ENCODE results near the gene HNRNPA2B1. TPM values are rescaled to one million over a fixed set of nuclear protein-coding genes. Genes with fewer than 3 reads are reported as not detected.
"Not testable (repeated sequence)": the region's sequence is repeated elsewhere in the genome, so short reads cannot be mapped to it uniquely, and the experiment has no call there.

The HNRNPA2B1 gene
- total RNA-seq, 2 donors from 2014 or later: 695 to 940 TPM

DNA sequence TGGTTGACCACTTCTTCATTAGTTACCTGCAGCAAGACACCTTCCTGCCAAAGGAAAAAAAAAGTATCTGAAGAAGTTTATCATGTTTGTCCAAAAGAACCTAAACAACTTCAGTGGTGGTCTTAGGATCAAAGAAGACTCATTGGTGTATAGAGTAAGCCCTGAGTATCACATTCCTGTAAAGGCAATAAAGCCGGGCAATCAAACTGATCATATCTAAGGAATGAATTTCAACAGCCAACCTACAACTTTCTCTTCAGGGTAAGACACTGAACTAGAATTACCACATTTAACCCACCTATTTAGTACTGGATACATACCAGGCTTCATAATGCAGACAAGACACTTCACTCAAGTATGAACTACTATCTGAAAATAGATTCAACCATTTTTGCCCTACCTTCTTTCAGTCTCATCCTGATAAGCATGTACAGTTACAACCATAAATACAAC, 10.1 kb downstream of the HNRNPA2B1 start:
- H3K27ac Mint-ChIP-seq: peak overlapping the region; percentile 84 to 100
- no peak for ATAC-seq
- DNase-seq (ENCODE audit: low spot score in 2 of 2): no peak
- no peaks in the 10 kb centered on the region for H3K9me3 Mint-ChIP-seq
- H3K36me3 Mint-ChIP-seq: peaks cover 43 to 79% of the 10 kb centered on the region in 2 donors

DNA sequence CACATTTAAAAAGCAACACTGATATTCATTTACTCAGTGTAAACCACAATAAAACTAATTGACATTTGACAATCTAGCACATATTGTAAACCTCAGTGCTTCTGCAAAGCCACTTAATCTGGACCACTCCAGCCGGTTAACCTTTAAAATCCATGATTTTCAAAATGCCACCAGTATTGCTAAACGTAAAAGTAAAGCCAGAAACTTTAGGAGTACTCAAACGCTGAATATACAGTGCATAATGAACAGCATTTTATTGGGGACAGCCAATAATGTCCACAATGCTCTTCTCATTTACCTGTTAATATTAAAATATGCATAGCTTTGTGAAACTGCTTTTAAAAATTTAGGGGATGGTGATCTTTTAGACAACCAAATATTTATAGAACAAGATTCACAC, 10.8 kb downstream of the HNRNPA2B1 start:
- H3K9me3 Mint-ChIP-seq: no peaks in the 10 kb centered on the region
- H3K27ac Mint-ChIP-seq: peak overlapping the region; percentile 84 to 97
- peaks cover 39 to 80% of the 10 kb centered on the region in 2 donors for H3K36me3 Mint-ChIP-seq
- no peak for ATAC-seq
- no peak for DNase-seq (ENCODE audit: low spot score in 2 of 2)

DNA sequence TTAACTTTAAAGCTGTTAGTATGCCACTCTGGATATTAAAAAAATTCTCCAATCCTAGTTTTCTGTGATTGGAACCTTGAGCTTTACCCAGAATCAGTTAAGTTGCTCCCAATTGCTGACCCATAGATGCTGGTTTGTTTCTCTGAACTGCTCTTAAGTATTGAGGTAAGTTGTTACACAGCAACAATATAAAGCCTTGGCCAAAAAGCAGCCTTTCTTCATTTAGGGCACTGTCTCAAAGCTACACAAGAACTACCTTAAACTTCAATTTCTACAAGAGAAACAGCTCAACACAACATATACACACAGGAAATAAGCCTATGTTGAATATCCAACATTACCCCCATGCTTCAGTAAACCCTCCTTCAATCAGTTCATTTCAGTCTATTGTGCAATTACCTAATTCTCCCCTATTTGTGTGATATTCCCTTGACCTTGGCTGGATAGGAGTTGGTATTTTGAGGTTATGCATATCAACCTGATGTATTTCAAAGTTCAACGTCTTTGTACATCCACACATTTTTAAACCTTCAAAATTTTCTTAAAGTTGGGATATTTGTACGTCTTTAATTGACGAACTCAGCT, 11.5 kb downstream of the HNRNPA2B1 start:
- no peak for ATAC-seq
- peaks cover 34 to 79% of the 10 kb centered on the region in 2 donors for H3K36me3 Mint-ChIP-seq
- peak overlapping the region; percentile 84 to 97 for H3K27ac Mint-ChIP-seq
- no peak for DNase-seq (ENCODE audit: low spot score in 2 of 2)
- H3K9me3 Mint-ChIP-seq: no peaks in the 10 kb centered on the region

DNA sequence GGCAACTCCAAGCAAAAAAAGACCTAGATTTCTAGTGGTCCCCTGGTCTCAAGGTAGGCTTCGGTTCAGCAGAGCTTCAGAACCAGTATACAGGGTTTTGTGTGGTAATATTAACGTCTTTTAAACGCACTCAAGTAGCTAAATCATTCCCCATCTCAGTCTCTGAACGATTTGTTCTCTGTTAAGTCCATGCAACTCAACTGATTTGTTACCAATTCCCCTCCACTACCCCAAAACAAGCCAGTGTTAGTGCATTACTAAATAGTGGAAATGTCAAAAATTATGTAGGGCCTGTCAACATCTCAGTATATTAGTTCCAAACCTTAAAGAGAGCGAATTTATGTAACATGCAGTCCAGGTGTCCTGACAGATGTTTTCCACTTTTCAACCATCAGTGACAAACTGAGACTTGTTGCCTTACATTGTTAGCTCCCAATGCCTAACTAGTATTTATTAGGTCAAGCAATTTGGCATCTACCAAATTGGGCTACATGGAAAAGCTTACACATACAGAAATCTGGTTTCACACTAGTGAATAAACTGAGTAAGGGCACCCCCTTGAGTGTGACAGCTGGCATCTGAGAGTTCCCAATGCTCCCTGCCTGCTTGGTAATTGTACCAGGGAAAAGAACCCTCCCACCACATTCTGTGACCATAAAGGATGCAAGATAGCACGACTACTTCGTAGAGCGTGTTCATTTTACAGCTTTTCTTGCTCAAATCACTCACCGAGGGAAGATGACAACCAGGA, 12.2 kb downstream of the HNRNPA2B1 start:
- DNase-seq (ENCODE audit: low spot score in 2 of 2) (no peak), ATAC-seq (peak; percentile 10 to 26)
- H3K27ac Mint-ChIP-seq: peak overlapping the region; percentile 84 to 97
- H3K36me3 Mint-ChIP-seq: peaks cover 27 to 72% of the 10 kb centered on the region in 2 donors
- H3K9me3 Mint-ChIP-seq: no peaks in the 10 kb centered on the region

DNA sequence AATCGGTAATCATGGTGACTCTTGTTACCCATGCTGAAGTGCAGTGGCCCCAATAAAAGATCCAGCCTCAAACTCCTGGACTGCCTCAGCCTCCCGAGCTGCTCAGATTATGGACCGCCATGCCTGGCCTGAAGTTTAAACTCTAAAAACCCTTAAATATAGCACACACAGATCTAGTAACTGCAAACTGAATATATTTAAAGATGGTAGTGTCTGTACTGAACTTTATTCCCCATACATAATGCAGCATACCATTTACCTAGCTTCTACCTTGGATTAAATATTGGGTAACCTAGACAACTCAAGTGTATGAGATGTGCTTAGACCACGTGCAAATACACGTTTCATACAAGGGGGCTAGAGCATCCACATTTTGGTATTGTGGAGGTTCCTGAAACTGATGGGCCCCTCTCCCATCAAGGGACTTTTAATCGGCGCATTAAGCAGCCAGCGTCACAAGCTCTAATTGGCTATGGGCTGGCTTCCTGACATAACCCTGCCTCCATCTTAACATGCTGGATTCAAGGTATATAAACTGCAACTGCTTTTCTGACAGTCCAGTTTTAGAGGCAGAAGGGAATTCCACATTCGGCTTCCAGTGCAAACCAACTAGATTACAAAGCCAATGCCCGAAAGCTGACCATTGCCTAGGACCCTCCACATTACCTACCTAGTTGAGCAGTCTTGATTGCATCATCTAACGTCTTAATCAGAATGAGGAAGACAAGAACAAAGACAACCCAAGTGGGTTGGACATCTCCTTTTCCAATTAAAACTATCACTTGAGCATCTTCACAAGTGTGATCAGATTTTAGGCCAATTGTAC, 13.0 kb downstream of the HNRNPA2B1 start:
- peak overlapping the region; percentile 82 to 97 for H3K27ac Mint-ChIP-seq
- ATAC-seq (peak; percentile 2 to 17), DNase-seq (ENCODE audit: low spot score in 2 of 2) (no peak)
- H3K36me3 Mint-ChIP-seq: peaks cover 19 to 64% of the 10 kb centered on the region in 2 donors
- H3K9me3 Mint-ChIP-seq: no peaks in the 10 kb centered on the region

DNA sequence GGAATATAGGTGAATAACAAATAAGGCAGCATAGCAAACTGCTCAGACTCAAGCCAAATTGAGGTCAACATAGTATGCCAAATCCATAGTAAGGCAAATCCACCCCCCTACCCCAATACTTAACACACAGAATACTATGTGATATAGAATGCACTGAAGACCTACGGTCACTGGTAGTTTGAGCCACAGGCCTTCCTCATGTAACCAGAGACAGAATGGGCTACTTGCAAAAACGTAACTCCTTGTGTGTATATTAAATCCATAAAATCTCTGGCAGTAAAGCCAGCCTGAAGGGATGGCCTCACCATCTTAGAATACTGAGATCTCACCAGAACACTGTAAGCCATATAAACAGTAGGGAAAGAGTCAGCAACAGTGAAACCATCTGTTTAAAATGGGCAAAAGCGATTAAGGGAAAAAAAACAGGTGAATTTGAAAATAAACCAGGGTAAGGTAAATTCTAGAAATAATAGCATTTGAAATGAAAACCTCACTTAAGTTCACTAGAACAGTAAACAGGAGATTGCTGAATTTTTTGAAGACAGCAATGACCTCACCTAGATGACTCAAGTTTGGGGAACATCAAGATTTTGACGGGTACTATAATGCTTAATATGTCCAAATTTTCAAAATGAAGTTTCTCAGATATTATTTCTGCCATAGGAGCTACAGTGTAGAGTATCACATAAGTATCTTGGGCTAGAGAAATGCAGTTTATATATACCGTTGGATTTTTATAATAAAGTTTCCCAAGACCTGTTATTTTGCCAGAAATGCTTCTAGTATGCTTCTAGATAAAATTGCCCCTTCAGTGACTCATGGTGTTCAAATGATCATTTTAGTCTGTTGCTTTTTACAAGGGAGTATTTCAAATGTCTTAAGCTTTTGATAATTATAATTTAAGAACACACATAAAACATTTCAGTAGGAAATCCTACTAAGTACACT, 13.9 kb downstream of the HNRNPA2B1 start:
- no peak for DNase-seq (ENCODE audit: low spot score in 2 of 2)
- Mint-ChIP-seq H3K9me3 (no peaks in the 10 kb centered on the region), H3K27ac (peak overlapping the region; percentile 82 to 97), H3K36me3 (peaks cover 10 to 55% of the 10 kb centered on the region in 2 donors)
- peak in 1 of 2 donors; percentile 4 for ATAC-seq

DNA sequence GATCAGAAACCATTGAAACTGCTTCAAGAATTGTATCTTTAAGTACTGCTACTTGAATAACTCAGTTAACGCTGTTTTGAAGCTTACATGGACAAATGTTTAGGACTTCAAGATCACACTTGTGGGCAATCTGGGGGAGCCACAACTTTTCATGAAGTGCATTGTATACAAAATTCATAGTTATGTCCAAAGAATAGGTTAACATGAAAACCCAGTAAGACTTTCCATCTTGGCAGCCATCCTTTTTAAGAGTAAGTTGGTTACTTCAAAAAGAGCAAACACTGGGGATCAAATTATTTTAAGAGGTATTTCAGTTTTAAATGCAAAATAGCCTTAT, 14.7 kb downstream of the HNRNPA2B1 start:
- peak overlapping the region; percentile 73 to 92 for H3K27ac Mint-ChIP-seq
- no peak for DNase-seq (ENCODE audit: low spot score in 2 of 2)
- H3K9me3 Mint-ChIP-seq: no peaks in the 10 kb centered on the region
- no peak for ATAC-seq
- peaks cover 8 to 46% of the 10 kb centered on the region in 2 donors for H3K36me3 Mint-ChIP-seq

DNA sequence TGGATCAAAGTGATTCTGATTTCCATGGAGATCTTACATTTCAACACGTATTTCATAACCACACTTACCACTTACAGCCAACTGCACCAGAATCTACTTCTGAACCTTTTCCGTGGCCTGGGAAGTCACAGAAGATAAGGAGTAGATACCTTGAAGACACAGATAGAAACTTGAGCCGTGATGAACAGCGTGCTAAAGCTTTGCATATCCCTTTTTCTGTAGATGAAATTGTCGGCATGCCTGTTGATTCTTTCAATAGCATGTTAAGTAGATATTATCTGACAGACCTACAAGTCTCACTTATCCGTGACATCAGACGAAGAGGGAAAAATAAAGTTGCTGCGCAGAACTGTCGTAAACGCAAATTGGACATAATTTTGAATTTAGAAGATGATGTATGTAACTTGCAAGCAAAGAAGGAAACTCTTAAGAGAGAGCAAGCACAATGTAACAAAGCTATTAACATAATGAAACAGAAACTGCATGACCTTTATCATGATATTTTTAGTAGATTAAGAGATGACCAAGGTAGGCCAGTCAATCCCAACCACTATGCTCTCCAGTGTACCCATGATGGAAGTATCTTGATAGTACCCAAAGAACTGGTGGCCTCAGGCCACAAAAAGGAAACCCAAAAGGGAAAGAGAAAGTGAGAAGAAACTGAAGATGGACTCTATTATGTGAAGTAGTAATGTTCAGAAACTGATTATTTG, 15.3 kb downstream of the HNRNPA2B1 start:
- DNase-seq (ENCODE audit: low spot score in 2 of 2) (no peak), ATAC-seq (peak; percentile 6 to 68)

DNA sequence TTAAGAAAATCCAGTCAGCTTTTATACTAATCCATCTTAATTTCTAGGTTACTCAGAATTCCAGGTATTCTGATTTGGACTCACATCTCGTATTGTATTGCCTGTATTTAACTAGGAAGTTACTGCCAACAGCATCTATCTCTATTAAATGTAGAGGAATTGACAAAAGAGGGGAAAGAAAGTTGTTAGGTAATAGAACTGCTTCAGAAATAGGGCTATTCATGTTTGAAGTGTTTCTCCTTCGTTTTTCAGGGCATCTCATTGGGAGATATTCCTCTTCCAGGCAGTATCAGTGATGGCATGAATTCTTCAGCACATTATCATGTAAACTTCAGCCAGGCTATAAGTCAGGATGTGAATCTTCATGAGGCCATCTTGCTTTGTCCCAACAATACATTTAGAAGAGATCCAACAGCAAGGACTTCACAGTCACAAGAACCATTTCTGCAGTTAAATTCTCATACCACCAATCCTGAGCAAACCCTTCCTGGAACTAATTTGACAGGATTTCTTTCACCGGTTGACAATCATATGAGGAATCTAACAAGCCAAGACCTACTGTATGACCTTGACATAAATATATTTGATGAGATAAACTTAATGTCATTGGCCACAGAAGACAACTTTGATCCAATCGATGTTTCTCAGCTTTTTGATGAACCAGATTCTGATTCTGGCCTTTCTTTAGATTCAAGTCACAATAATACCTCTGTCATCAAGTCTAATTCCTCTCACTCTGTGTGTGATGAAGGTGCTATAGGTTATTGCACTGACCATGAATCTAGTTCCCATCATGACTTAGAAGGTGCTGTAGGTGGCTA, 16.1 kb downstream of the HNRNPA2B1 start:
- DNase-seq (ENCODE audit: low spot score in 2 of 2); H3K9me3 Mint-ChIP-seq: not testable (repeated sequence)
- H3K36me3 Mint-ChIP-seq: peaks cover 0 to 38% of the 10 kb centered on the region in 2 donors
- ATAC-seq: peak; percentile 1 to 46
- peak overlapping the region; percentile 73 to 92 for H3K27ac Mint-ChIP-seq

More for the DNA sequence above, 15.3 kb downstream of the HNRNPA2B1 start:
- Mint-ChIP-seq H3K36me3 (peaks cover 3 to 41% of the 10 kb centered on the region in 2 donors), H3K27ac (peak overlapping the region; percentile 73 to 92), H3K9me3 (no peaks in the 10 kb centered on the region)

DNA sequence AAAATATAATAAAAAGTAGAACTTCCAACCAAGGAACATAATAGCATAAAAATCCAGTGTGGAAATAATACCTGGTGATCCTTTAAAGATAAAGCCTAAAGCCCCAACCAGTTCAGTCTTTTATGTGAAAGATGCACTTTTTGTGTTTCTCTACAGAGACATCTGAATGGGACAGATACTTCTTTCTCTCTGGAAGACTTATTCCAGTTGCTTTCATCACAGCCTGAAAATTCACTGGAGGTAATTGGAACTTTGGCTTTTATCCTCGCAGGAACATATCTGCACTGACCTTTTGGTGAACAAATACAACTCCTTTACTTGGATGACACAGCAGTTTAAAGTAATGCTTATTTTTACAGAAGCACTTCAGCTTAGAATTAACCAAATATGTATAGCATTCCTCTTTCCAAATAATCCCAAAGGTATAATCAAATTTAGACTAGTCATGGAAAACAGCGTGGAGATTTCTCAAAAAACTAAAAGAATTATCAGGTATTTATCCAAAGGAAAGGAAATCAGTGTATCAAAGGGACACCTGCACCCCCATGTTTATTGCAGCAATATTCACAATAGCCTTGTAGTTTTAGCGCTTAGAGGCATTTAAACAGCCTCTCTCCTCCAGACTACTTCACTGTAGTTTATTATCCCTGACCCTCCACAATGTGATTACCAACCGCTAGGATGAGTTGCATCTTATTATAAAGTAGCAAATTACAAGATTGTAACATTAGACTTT, 16.8 kb downstream of the HNRNPA2B1 start:
- Mint-ChIP-seq H3K9me3 (no peaks in the 10 kb centered on the region), H3K36me3 (peaks cover 0 to 30% of the 10 kb centered on the region in 2 donors), H3K27ac (peak overlapping the region; percentile 73 to 92)
- DNase-seq (ENCODE audit: low spot score in 2 of 2): no peak
- ATAC-seq: no peak

DNA sequence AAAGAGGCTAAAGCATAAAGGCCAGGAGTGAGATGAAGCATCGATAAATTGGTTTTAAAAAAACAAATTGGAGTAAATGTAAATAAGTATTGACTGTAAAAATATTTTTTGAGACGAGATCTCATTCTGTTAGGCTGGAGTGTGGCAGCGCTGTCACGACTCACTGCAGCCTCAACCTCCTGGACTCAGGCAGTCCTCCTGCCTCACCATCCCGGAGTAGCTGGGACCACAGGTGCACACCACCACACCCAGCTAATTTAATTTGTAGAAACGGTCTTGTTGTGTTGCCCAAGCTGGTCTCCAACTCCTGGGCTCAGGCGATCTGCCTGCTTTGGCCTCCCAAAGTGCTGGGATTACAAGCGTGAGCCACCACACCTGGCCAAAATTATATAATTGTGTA, 17.8 kb downstream of the HNRNPA2B1 start:
- DNase-seq (ENCODE audit: low spot score in 2 of 2) (no peak), ATAC-seq (no peak)
- Mint-ChIP-seq H3K9me3 (no peaks in the 10 kb centered on the region), H3K27ac (peak overlapping the region in 1 of 2 donors; percentile 87), H3K36me3 (peaks cover 0 to 22% of the 10 kb centered on the region in 2 donors)

DNA sequence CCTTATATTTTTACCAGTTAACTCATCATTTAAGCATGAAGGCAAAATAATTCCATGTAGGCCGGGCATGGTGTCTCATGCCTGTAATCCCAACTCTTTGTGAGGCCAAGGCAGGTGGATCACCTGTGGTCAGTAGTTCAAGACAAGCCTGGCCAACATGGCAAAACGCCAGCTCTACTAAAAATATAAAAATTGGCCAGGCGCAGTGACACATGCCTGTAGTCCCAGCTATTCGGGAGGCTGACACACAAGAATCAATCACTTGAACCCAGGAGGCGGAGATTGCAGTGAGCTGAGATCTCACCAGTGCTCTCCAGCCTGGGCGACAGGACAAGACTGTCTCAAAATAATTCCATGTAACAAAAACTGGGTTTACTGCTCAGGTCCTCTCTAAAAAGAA, 18.3 kb downstream of the HNRNPA2B1 start:
- peaks cover 0 to 26% of the 10 kb centered on the region in 2 donors for H3K36me3 Mint-ChIP-seq
- peak overlapping the region in 1 of 2 donors; percentile 87 for H3K27ac Mint-ChIP-seq
- no peaks in the 10 kb centered on the region for H3K9me3 Mint-ChIP-seq

DNA sequence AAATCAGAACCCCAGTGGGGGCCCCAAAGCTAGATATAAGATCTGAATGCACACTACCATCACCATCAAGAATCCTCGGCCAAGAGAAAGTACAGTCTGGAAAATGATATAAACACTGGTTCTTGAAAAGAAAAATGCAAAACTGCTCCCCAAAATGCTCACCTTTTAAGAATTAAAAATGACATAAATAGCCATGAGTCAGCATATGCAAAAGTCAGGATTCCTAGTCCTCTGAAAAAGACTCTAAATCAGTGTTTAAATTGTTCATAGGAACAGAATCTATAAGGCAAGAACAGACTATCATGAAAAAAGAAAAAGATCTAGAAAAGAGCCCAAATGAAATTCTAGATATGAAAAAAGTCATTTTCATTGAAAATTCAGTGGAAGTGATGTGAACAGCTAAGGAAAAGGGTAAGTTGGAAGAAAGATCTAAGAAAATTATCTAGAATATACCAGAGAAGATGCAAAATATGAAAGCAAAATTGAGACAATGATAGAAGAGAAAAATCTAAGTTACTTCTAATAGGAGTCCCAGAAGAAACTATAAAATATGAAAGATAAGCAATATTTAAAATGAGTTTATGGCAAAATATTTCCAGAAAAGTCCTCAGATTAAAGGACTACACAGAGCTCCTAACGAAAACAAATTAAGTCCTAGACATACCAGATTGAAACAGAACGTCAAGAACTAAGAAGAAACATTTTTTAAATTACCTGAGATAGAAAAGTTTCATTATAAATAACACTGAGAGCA, 18.9 kb downstream of the HNRNPA2B1 start:
- H3K9me3 Mint-ChIP-seq: no peaks in the 10 kb centered on the region
- H3K36me3 Mint-ChIP-seq: peaks cover 0 to 27% of the 10 kb centered on the region in 2 donors
- ATAC-seq (no peak), DNase-seq (ENCODE audit: low spot score in 2 of 2) (no peak)
- H3K27ac Mint-ChIP-seq: peak overlapping the region; percentile 47 to 87

More for the DNA sequence above, 18.3 kb downstream of the HNRNPA2B1 start:
- DNase-seq (ENCODE audit: low spot score in 2 of 2): no peak
- no peak for ATAC-seq
